Measurements from ENCODE around the gene PDE4D. TPM values are rescaled to one million over a fixed set of nuclear protein-coding genes. Genes with fewer than 3 reads are reported as not detected.

Gene PDE4D
- total RNA-seq, 1 experiment from 2014 or later: 2.1 TPM

DNA sequence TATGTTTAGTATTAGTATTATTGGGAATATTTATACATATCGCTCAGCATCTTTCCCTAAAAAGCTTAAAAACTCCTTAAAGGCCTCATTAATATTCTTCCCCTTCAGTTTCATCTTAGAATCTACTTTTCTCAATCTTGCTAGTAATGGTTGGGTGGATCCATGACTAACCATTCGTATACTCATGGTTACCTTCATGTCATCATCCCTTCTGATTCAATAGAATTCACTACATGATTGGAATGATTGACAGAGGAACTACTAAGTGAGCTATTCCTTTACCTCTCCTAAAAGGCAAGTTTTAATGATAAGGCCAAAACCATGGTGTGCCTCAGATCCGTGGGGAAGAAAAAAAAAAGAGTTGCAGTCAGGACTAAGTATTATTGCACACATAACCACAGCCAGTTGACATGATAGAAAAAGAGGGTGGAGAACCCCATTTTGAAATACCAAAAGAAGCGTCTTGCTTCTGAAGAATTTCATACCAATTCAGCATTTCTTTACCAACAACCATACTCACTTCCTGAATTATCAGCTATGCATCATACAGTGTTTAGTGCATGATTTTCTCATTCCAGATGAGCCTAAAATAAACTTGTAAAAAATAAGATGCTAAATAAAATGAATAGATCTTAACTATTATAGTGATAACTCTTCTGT, 624.6 kb downstream of the PDE4D start:
- H2BK5ac ChIP-seq (ENCODE audit: insufficient read length, low read length): no peak overlapping the region
- H4K91ac ChIP-seq (ENCODE audit: insufficient read length, low read depth, low read length): no peak overlapping the region
- TF ChIP-seq, protein P1, sequence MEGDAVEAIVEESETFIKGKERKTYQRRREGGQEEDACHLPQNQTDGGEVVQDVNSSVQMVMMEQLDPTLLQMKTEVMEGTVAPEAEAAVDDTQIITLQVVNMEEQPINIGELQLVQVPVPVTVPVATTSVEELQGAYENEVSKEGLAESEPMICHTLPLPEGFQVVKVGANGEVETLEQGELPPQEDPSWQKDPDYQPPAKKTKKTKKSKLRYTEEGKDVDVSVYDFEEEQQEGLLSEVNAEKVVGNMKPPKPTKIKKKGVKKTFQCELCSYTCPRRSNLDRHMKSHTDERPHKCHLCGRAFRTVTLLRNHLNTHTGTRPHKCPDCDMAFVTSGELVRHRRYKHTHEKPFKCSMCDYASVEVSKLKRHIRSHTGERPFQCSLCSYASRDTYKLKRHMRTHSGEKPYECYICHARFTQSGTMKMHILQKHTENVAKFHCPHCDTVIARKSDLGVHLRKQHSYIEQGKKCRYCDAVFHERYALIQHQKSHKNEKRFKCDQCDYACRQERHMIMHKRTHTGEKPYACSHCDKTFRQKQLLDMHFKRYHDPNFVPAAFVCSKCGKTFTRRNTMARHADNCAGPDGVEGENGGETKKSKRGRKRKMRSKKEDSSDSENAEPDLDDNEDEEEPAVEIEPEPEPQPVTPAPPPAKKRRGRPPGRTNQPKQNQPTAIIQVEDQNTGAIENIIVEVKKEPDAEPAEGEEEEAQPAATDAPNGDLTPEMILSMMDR (conservative IDR thresholded peaks at IDR 0.05): no peak
- no peak overlapping the region for H3T11ph ChIP-seq (ENCODE audit: low read length)
- H3K56ac ChIP-seq (ENCODE audit: insufficient read length, low read depth, low read length): no peak overlapping the region
- H3K4me3 Mint-ChIP-seq: no peak overlapping the region
- no peak overlapping the region for H3K4me2 ChIP-seq (ENCODE audit: insufficient read depth, insufficient read length, low read length)
- no peaks in the 10 kb centered on the region for H3K27me3 Mint-ChIP-seq (ENCODE audit: low read depth)
- no peak overlapping the region for H2AK5ac ChIP-seq (ENCODE audit: insufficient read length, low read length)
- no peaks in the 10 kb centered on the region for H3K23me2 ChIP-seq (ENCODE audit: insufficient read length, low read depth, low read length, poor library complexity, severe bottlenecking)
- H3K18ac ChIP-seq (ENCODE audit: insufficient read length, low read depth, low read length): no peak overlapping the region
- WGBS (ENCODE audit: extremely low coverage, insufficient read length, low lambda C conversion rate): no CpG with 5 or more reads among the region's 4 CpGs
- no peak overlapping the region for H3K14ac ChIP-seq (ENCODE audit: insufficient read depth, low read length)
- H3K4me1 Mint-ChIP-seq: peaks cover 8 to 12% of the 10 kb centered on the region in 2 experiments
- H3K79me2 ChIP-seq (ENCODE audit: insufficient read depth, low read length): no peaks in the 10 kb centered on the region
- H3K27ac Mint-ChIP-seq: no peak overlapping the region
- DNase-seq: no peak
- H4K20me1 ChIP-seq (ENCODE audit: control insufficient read depth, insufficient read depth, insufficient read length): no peaks in the 10 kb centered on the region
- H3K9me3 Mint-ChIP-seq: no peaks in the 10 kb centered on the region
- H3K36me3 Mint-ChIP-seq (ENCODE audit: insufficient read depth in 1 of 3, low read depth in 3 of 3): no peaks in the 10 kb centered on the region
- no peak overlapping the region for H2BK20ac ChIP-seq (ENCODE audit: low read depth, low read length, poor library complexity, severe bottlenecking)
- H3K23ac ChIP-seq (ENCODE audit: insufficient read length, low read depth, low read length): no peak overlapping the region
- H4K5ac ChIP-seq (ENCODE audit: insufficient read length, low read depth, low read length): no peak overlapping the region
- H2BK120ac ChIP-seq (ENCODE audit: low read depth, low read length, poor library complexity, severe bottlenecking): no peak overlapping the region
- no peak overlapping the region for H3K4ac ChIP-seq (ENCODE audit: low read depth, low read length)
- H2AFZ ChIP-seq (ENCODE audit: low read length): no peak overlapping the region
- H2BK15ac ChIP-seq (ENCODE audit: low read depth, low read length): no peak overlapping the region
- no peak overlapping the region for H3K27ac ChIP-seq (ENCODE audit: insufficient read length, low read depth, low read length)
- H3K27me3 ChIP-seq (ENCODE audit: insufficient read depth, low read length): no peaks in the 10 kb centered on the region
- H4K8ac ChIP-seq (replicated peaks; ENCODE audit: insufficient read length, low read depth, low read length): no peak overlapping the region
- H3K9me3 ChIP-seq (ENCODE audit: control insufficient read depth, low read depth, low read length): no peaks in the 10 kb centered on the region
- no peak overlapping the region for H2BK12ac ChIP-seq (ENCODE audit: insufficient read length, low read depth, low read length)
- no peaks in the 10 kb centered on the region for H3K4me1 ChIP-seq (ENCODE audit: insufficient read depth, low read length)
- no peak overlapping the region for H3K9ac ChIP-seq (ENCODE audit: extremely low read depth, insufficient read length, low read length)
- no peaks in the 10 kb centered on the region for H3K79me1 ChIP-seq (ENCODE audit: insufficient read depth, low read depth, low read length, poor library complexity, severe bottlenecking)
